Transverse colon (tissue), 4 donors: ENCODE results near the gene NTMT1. TPM values are rescaled to one million over a fixed set of nuclear protein-coding genes. Genes with fewer than 3 reads are reported as not detected.

Experiments
- DNase-seq: peaks from one replicate; pipeline ENCODE4 v3.0.0-alpha.2; 2019
- H3K27ac ChIP-seq, 4 donors: fragments of 200-600 bp; sonication (generic); 2 replicates each; pipeline ENCODE4 v1.5.1; 2016 to 2018; ENCODE audit warnings: inconsistent platforms in 4 of 4
- H3K27me3 ChIP-seq: fragments of 200-600 bp; sonication (generic); 2 replicates; pipeline ENCODE4 v1.5.1; 2017; ENCODE audit warnings: inconsistent platforms
- H3K36me3 ChIP-seq, 4 donors: fragments of 200-600 bp; sonication (generic); 2 replicates each; pipeline ENCODE4 v1.5.1; 2017 to 2019; ENCODE audit warnings: inconsistent platforms in 4 of 4
- H3K4me1 ChIP-seq, 4 donors: fragments of 200-600 bp; sonication (generic); 2 replicates each; pipeline ENCODE4 v1.5.1; 2017 to 2020; ENCODE audit warnings: inconsistent platforms in 4 of 4
- H3K4me3 ChIP-seq, 4 donors: fragments of 200-600 bp; sonication (generic); 1 replicate in 1 of 4; 2 replicates in 3 of 4; pipeline versions ENCODE4 v1.5.1 to v1.6.1; 2017 to 2019; ENCODE audit warnings: inconsistent platforms in 4 of 4
- H3K9me3 ChIP-seq, 2 donors: fragments of 200-600 bp; sonication (generic); 2 replicates each; pipeline ENCODE4 v1.5.1; 2017 to 2019; ENCODE audit warnings: inconsistent platforms in 2 of 2
- CTCF ChIP-seq, 5 experiments: fragments of 200-600 bp in 3 of 5; fragments of 450-650 bp in 2 of 5; sonication (generic) in 3 of 5; IDR thresholded peaks; 1 replicate in 2 of 5; 2 replicates in 3 of 5; pipeline ENCODE4 v1.5.1; 2016 to 2017; ENCODE audit warnings: antibody characterized with exemption in 5 of 5, inconsistent platforms in 3 of 5, mild to moderate bottlenecking in 2 of 5, moderate library complexity in 1 of 5
- EP300 ChIP-seq: sonication (generic); formaldehyde crosslinking; IDR thresholded peaks from one replicate; pipeline ENCODE4 v1.6.1; 2017; ENCODE audit warnings: antibody characterized with exemption, low read depth
- POLR2A ChIP-seq: fragments of 450-650 bp; IDR thresholded peaks from one replicate; pipeline ENCODE4 v1.6.1; 2016; ENCODE audit warnings: antibody characterized with exemption, mild to moderate bottlenecking, moderate library complexity
- POLR2AphosphoS5 ChIP-seq, 3 donors: sonication (generic); formaldehyde crosslinking; IDR thresholded peaks; one replicate each; pipeline ENCODE4 v1.6.1; 2016; ENCODE audit warnings: antibody characterized with exemption in 3 of 3
- WGBS, 2 donors: methylation state at CpG; one replicate each; pipeline ENCODE4 v1.1.5; 2018; ENCODE audit warnings: low coverage in 1 of 2; 5-methylcytosine and 5-hydroxymethylcytosine counted together
- in situ Hi-C, 4 donors: fragments of 200-750 bp; cut with MboI; loops; one replicate each; pipeline versions ENCODE4 v1.15.0 to v1.15.1; 2017; ENCODE audit warnings: low sequenced_read_pairs in 3 of 4, low pct_ligation_motif_present in 1 of 4, low pct_unique_long_range_greater_than_20kb in 1 of 4
- intact Hi-C: fragments of 100-400 bp; cut with DNase I; formaldehyde crosslinking; loops from one replicate; pipeline ENCODE4 v1.15.1; 2023; ENCODE audit warnings: low total_unique reads
- total RNA-seq, 4 donors: library from RNA; depleted of rRNA; stranded (reverse); fragments of >200 nt; gene quantifications; one replicate each; pipeline ENCODE4 v1.1.0, GENCODE V29; 2016

Gene NTMT1
- total RNA-seq, 4 donors from 2014 or later = 11.3 to 19.1 (median 14.3) TPM

GRCh38 chr9:129653823-129654553 lies 28.0 kb downstream of the NTMT1 start:
- H3K27ac ChIP-seq = no peak overlapping the region
- H3K4me3 ChIP-seq = no peak overlapping the region
- H3K36me3 ChIP-seq = no peaks in the 10 kb centered on the region
- no peaks in the 10 kb centered on the region for H3K9me3 ChIP-seq
- intact Hi-C loops = no loop called here
- H3K27me3 ChIP-seq = peaks cover 4% of the 10 kb centered on the region
- 47 to 56% methylated on average over 13 to 19 of the region's 19 CpGs for WGBS, 2 donors
- TF ChIP-seq CTCF (IDR thresholded peaks at IDR 0.05) (no peak), POLR2A (no peak), EP300 (no peak), POLR2AphosphoS5 (IDR thresholded peaks at IDR 0.05) (no peak)
- peaks cover 0 to 6% (median 0%) of the 10 kb centered on the region in 4 donors for H3K4me1 ChIP-seq
- DNase-seq = no peak
- in situ Hi-C loops = loop anchor here in 1 of 4 donors (10.0 kb wide), 1 partner anchor 131 kb away; no protein-coding TSS in a partner anchor

GRCh38 chr9:129654554-129655040 lies 28.6 kb downstream of the NTMT1 start:
- DNase-seq = no peak
- in situ Hi-C loops = loop anchor here in 1 of 4 donors (10.0 kb wide), 1 partner anchor 130 kb away; no protein-coding TSS in a partner anchor

GRCh38 chr9:129655154-129655553 lies 29.2 kb downstream of the NTMT1 start:
- no peak overlapping the region for H3K4me3 ChIP-seq
- intact Hi-C loops (no loop called here), in situ Hi-C loops (loop anchor here in 1 of 4 donors (10.0 kb wide), 1 partner anchor 130 kb away; no protein-coding TSS in a partner anchor)
- no peaks in the 10 kb centered on the region for H3K36me3 ChIP-seq
- 89% methylated on average over 6 of the region's 7 CpGs; no CpG with 5 or more reads in 1 of the 2 donors for WGBS, 2 donors
- TF ChIP-seq CTCF (IDR thresholded peaks at IDR 0.05) (no peak), POLR2AphosphoS5 (IDR thresholded peaks at IDR 0.05) (no peak), EP300 (no peak), POLR2A (no peak)
- peaks cover 0 to 6% (median 0%) of the 10 kb centered on the region in 4 donors for H3K4me1 ChIP-seq
- DNase-seq = no peak
- H3K27ac ChIP-seq = no peak overlapping the region
- peaks cover 8% of the 10 kb centered on the region for H3K27me3 ChIP-seq
- H3K9me3 ChIP-seq = no peaks in the 10 kb centered on the region

More at GRCh38 chr9:129654554-129655040, 28.6 kb downstream of the NTMT1 start:
- intact Hi-C loops = no loop called here
- Histone ChIP-seq H3K36me3 (no peaks in the 10 kb centered on the region), H3K27ac (no peak overlapping the region), H3K4me3 (no peak overlapping the region), H3K27me3 (peaks cover 4% of the 10 kb centered on the region), H3K9me3 (no peaks in the 10 kb centered on the region), H3K4me1 (peaks cover 0 to 6% (median 0%) of the 10 kb centered on the region in 4 donors)
- TF ChIP-seq POLR2AphosphoS5 (IDR thresholded peaks at IDR 0.05) (no peak), POLR2A (no peak), EP300 (no peak), CTCF (IDR thresholded peaks at IDR 0.05) (no peak)
- 27 to 41% methylated on average over 4 to 20 of the region's 20 CpGs for WGBS, 2 donors

- 70% methylated on average over 7 of the region's 7 CpGs; no CpG with 5 or more reads in 1 of the 2 donors for WGBS, 2 donors
- no peak for DNase-seq
- no peak for TF ChIP-seq POLR2A
- TF ChIP-seq EP300 = no peak
- TF ChIP-seq CTCF (IDR thresholded peaks at IDR 0.05) = no peak
- TF ChIP-seq POLR2AphosphoS5 (IDR thresholded peaks at IDR 0.05) = no peak
- Histone ChIP-seq H3K36me3 (no peaks in the 10 kb centered on the region), H3K4me3 (no peak overlapping the region), H3K4me1 (peaks cover 0 to 6% (median 0%) of the 10 kb centered on the region in 4 donors), H3K27me3 (peaks cover 13% of the 10 kb centered on the region), H3K27ac (no peak overlapping the region), H3K9me3 (no peaks in the 10 kb centered on the region)
- in situ Hi-C loops = loop anchor here in 1 of 4 donors (10.0 kb wide), 1 partner anchor 129 kb away; no protein-coding TSS in a partner anchor
- intact Hi-C loops = no loop called here
Measured at GRCh38 chr9:129655696-129656095, 29.7 kb downstream of the NTMT1 start.
